ENCODE results near the gene GCG.

GRCh38 chr2:162156149-162156548 is 4.1 kb upstream of the GCG start:
- TF ChIP-seq EZH2phosphoT487 (IDR thresholded peaks at IDR 0.05; ENCODE audit: borderline replicate concordance) = no peak
- TF ChIP-seq, protein P1, sequence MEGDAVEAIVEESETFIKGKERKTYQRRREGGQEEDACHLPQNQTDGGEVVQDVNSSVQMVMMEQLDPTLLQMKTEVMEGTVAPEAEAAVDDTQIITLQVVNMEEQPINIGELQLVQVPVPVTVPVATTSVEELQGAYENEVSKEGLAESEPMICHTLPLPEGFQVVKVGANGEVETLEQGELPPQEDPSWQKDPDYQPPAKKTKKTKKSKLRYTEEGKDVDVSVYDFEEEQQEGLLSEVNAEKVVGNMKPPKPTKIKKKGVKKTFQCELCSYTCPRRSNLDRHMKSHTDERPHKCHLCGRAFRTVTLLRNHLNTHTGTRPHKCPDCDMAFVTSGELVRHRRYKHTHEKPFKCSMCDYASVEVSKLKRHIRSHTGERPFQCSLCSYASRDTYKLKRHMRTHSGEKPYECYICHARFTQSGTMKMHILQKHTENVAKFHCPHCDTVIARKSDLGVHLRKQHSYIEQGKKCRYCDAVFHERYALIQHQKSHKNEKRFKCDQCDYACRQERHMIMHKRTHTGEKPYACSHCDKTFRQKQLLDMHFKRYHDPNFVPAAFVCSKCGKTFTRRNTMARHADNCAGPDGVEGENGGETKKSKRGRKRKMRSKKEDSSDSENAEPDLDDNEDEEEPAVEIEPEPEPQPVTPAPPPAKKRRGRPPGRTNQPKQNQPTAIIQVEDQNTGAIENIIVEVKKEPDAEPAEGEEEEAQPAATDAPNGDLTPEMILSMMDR (IDR thresholded peaks at IDR 0.05 in 2 of 3, conservative IDR thresholded peaks at IDR 0.05 in 1 of 3; ENCODE audit: borderline replicate concordance in 1 of 3, insufficient read depth in 1 of 3, low read depth in 2 of 3, low read length in 2 of 3) = no peak
- no peak for TF ChIP-seq ZFX (IDR thresholded peaks at IDR 0.05)
- TF ChIP-seq RAD21 (IDR thresholded peaks at IDR 0.05; ENCODE audit: low read depth) = no peak
- no peak for TF ChIP-seq CBX3 (IDR thresholded peaks at IDR 0.05; ENCODE audit: low read depth)
- TF ChIP-seq POLR2AphosphoS5 (IDR thresholded peaks at IDR 0.05; ENCODE audit: low read depth, low read length) = no peak
- TF ChIP-seq POLR2A (IDR thresholded peaks at IDR 0.05; ENCODE audit: borderline replicate concordance, extremely low read depth, insufficient read depth, insufficient read length) = no peak
- TF ChIP-seq ATF3 (IDR thresholded peaks at IDR 0.05) = no peak
- TF ChIP-seq, protein P2, sequence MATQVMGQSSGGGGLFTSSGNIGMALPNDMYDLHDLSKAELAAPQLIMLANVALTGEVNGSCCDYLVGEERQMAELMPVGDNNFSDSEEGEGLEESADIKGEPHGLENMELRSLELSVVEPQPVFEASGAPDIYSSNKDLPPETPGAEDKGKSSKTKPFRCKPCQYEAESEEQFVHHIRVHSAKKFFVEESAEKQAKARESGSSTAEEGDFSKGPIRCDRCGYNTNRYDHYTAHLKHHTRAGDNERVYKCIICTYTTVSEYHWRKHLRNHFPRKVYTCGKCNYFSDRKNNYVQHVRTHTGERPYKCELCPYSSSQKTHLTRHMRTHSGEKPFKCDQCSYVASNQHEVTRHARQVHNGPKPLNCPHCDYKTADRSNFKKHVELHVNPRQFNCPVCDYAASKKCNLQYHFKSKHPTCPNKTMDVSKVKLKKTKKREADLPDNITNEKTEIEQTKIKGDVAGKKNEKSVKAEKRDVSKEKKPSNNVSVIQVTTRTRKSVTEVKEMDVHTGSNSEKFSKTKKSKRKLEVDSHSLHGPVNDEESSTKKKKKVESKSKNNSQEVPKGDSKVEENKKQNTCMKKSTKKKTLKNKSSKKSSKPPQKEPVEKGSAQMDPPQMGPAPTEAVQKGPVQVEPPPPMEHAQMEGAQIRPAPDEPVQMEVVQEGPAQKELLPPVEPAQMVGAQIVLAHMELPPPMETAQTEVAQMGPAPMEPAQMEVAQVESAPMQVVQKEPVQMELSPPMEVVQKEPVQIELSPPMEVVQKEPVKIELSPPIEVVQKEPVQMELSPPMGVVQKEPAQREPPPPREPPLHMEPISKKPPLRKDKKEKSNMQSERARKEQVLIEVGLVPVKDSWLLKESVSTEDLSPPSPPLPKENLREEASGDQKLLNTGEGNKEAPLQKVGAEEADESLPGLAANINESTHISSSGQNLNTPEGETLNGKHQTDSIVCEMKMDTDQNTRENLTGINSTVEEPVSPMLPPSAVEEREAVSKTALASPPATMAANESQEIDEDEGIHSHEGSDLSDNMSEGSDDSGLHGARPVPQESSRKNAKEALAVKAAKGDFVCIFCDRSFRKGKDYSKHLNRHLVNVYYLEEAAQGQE (IDR thresholded peaks at IDR 0.05; ENCODE audit: low read depth) = no peak

Data from HCT116 (cell line).